ENCODE measurements around the gene FOXB1.

DNA sequence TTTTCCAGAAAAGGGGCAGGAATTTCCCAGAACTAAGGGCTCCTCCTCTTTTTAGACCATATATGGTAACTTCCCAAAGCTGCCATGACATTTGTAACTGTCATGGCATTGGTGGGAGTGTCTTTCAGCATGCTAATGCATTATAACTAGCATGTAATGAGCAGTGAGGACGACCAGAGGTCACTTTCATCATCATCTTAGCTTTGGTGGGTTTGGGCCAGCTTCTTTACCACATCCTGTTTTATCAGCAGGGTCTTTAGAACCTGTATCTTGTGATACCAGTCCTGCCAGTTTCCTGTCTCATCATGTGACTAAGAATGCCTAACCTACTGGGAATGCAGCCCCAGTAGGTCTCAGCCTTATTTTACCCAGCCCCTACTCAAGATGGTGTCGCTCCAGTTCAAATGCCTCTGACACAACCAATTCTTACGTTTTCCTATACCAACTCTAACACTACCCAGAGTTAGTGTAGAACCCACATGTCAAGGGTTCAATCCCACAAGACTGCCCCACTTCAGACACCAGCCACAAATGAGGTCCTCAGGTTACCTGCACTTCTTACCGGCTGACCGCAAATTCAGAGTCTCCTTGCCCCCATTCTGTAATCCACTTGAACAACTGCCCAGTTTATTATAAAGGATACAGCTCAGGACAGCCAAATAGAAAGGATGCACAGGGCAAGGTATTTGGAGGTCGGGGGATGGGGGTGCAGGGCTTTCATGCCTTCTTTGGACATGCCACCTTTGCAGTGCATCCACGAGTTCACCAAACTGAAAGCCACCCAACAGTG is 17.7 kb downstream of the FOXB1 start:
- TF ChIP-seq POLR2A (IDR thresholded peaks at IDR 0.05; ENCODE audit: low read length) (no peak), GATA1 (IDR thresholded peaks at IDR 0.05; ENCODE audit: low read depth, low read length) (no peak)

Measured in erythroblast (primary cell).